ENCODE results near the gene CCZ1B. TPM values are rescaled to one million over a fixed set of nuclear protein-coding genes. Genes with fewer than 3 reads are reported as not detected.
"Not testable (repeated sequence)": the region's sequence is repeated elsewhere in the genome, so short reads cannot be mapped to it uniquely, and the experiment has no call there.

CCZ1B gene
- polyA plus RNA-seq, 2 of the 4 experiments (the other 2 are of a cell fraction), result 36.9 to 68.6 TPM

DNA sequence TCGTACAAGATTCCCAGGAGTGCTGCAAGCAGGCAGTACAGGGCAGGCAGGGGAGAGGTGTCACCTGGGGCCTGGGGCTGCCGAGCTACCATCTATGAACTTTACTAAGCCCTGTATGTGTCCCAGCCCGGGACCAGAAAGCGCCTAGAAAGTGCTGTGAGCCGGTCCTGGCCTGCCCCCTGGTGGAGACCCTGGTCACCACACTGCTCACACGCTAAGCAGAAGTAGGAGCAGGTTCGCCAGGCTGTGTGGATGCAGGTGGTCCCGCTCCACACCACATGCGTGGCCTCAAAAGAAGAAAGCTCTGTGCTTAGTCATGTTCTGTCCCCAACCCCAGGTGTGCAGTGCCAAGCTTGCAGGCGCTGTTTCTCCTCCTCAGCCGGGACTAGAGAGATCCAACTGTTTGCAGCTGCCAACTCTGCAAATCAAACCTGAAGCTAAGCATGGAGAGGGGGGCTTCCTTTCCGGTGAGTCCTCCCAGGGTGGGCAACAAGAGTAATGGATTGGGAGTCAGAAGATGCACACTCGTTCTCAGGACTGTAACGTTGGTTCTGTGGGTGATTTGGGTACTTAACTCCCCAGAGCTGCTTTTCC is 31.7 kb upstream of the CCZ1B start:
- FAIRE-seq, H3K4me2 ChIP-seq, H3K4me3 ChIP-seq, ATAC-seq, H3K9me3 ChIP-seq, POLR2A ChIA-PET, H3K4me1 ChIP-seq, H3K27ac ChIP-seq: not testable (repeated sequence)
- peak; percentile 19 to 46 for DNase-seq (ENCODE audit: low read depth in 1 of 2, low spot score in 1 of 2)
- peak; percentile 63 to 70 for TF ChIP-seq RAD21 (conservative IDR thresholded peaks at IDR 0.05 in 1 of 2, IDR thresholded peaks at IDR 0.05 in 1 of 2)
- peak; percentile 45 for TF ChIP-seq CTCF (IDR thresholded peaks at IDR 0.05)
- peak; percentile 54; the same call in 2 of the 3 replicates for TF ChIP-seq SMC3 (IDR thresholded peaks at IDR 0.05)
- CTCF ChIA-PET, result interaction anchor here (0.7 to 2.1 kb wide), 4 partner anchors 267 to 342 kb away, joined by 3 to 6 read pairs (median 3); no protein-coding TSS in a partner anchor
- WGBS (ENCODE audit: missing lambda C conversion rate), result 13% methylated on average over 10 of the region's 14 CpGs

DNA sequence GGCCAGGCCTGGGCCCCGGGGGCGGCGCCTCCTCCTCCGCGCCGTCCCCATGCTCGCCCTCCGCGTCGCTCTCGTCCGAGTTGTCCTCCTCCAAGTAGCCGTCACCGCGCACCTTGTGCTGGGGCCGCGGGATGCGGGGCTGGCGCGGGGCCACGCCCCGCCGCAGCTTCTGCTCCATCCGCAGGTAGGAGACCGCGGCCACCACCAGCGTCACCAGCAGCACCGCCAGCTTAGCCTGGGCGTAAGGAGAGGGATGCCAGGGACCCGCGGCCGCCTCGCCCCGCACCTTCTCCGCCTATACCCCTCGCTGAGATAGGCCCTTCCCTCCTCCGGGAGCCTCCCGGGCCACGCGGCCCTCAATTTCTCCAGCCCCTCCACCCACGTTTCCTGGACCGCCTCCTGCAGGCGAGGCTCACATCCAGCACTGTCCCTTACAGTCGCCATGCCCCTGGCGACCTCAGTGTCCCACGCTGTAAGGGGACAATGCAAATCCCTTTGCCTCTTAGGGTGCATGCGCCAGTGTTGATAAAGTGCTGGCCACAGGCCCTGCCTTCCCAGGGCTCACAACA is 29.6 kb upstream of the CCZ1B start:
- ATAC-seq; POLR2A ChIA-PET; H3K4me1 ChIP-seq; DNase-seq (ENCODE audit: low read depth in 1 of 2, low spot score in 1 of 2); FAIRE-seq; H3K9me3 ChIP-seq: not testable (repeated sequence)
- CTCF ChIA-PET, result interaction anchor here (0.7 kb wide), 1 partner anchor 29 kb away, joined by 4 read pairs; no protein-coding TSS in a partner anchor
- H3K4me2 ChIP-seq, result peak overlapping the region; percentile 63
- 0 out of 6 replicates have a peak overlapping the region, but pooled peaks of 1 of the 2 experiments have one; percentile 53 for H3K27ac ChIP-seq
- 57% methylated on average over 16 of the region's 47 CpGs for WGBS (ENCODE audit: missing lambda C conversion rate)
- H3K4me3 ChIP-seq, result peak overlapping the region; percentile 35

- Histone ChIP-seq H3K27ac (0 out of 6 replicates have a peak overlapping the region, but pooled peaks of 1 of the 2 experiments have one; percentile 53), H3K4me2 (peak overlapping the region; percentile 63), H3K4me3 (peak overlapping the region; percentile 35)
- DNase-seq (ENCODE audit: low read depth in 1 of 2, low spot score in 1 of 2); ATAC-seq; H3K9me3 ChIP-seq; POLR2A ChIA-PET; FAIRE-seq; H3K4me1 ChIP-seq; CTCF ChIA-PET: not testable (repeated sequence)
- WGBS (ENCODE audit: missing lambda C conversion rate), result 52% methylated on average over 27 of the region's 71 CpGs
These were observed 28.9 kb upstream of the CCZ1B start for GRCh38 chr7:6854747-6855562.

- H3K4me2 ChIP-seq; H3K9me3 ChIP-seq; ATAC-seq; FAIRE-seq; DNase-seq (ENCODE audit: low read depth in 1 of 2, low spot score in 1 of 2); H3K4me3 ChIP-seq; H3K27ac ChIP-seq; POLR2A ChIA-PET; CTCF ChIA-PET; H3K4me1 ChIP-seq: not testable (repeated sequence)
- WGBS (ENCODE audit: missing lambda C conversion rate), result 84% methylated on average over 17 of the region's 17 CpGs
These were observed 27.6 kb upstream of the CCZ1B start for GRCh38 chr7:6853681-6854080.

- WGBS (ENCODE audit: missing lambda C conversion rate), result 57% methylated on average over 6 of the region's 6 CpGs
- ATAC-seq; H3K27ac ChIP-seq; H3K9me3 ChIP-seq; CTCF ChIA-PET; FAIRE-seq; POLR2A ChIA-PET; DNase-seq (ENCODE audit: low read depth in 1 of 2, low spot score in 1 of 2); H3K4me2 ChIP-seq; H3K4me1 ChIP-seq; H3K4me3 ChIP-seq: not testable (repeated sequence)
These were observed 23.1 kb upstream of the CCZ1B start for GRCh38 chr7:6849127-6849526.

DNA sequence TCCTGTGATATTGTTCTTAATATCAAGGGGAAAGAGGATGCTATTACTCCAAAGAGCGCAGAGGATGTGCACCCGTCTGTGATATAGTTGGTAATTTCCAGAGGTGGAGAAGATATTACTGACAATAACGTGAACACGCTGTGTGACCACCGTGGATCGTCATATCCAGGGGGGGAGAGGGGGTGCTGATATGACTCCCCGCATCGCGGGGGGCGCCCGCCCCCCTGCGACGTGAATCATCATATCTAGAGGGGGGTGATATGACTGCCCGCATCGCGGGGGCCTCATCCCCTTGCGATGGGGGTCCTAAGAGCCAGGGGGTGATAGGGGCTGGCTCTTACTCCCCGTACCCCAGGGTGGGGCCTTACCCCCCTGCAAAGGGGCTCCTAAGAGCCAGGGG is 21.7 kb upstream of the CCZ1B start:
- WGBS (ENCODE audit: missing lambda C conversion rate), result 63% methylated on average over 4 of the region's 18 CpGs
- ATAC-seq; FAIRE-seq; CTCF ChIA-PET; H3K27ac ChIP-seq; H3K9me3 ChIP-seq; POLR2A ChIA-PET; DNase-seq (ENCODE audit: low read depth in 1 of 2, low spot score in 1 of 2); H3K4me2 ChIP-seq; H3K4me3 ChIP-seq; H3K4me1 ChIP-seq: not testable (repeated sequence)

GRCh38 chr7:6845971-6846449 is 19.9 kb upstream of the CCZ1B start:
- H3K4me2 ChIP-seq; DNase-seq (ENCODE audit: low read depth in 1 of 2, low spot score in 1 of 2); ATAC-seq; H3K27ac ChIP-seq; H3K4me1 ChIP-seq; CTCF ChIA-PET; POLR2A ChIA-PET; H3K4me3 ChIP-seq; FAIRE-seq; H3K9me3 ChIP-seq: not testable (repeated sequence)
- 44% methylated on average over 16 of the region's 16 CpGs for WGBS (ENCODE audit: missing lambda C conversion rate)

GRCh38 chr7:6843654-6844053 is 17.6 kb upstream of the CCZ1B start:
- CTCF ChIA-PET; H3K4me3 ChIP-seq; POLR2A ChIA-PET; ATAC-seq; DNase-seq (ENCODE audit: low read depth in 1 of 2, low spot score in 1 of 2); FAIRE-seq; H3K4me1 ChIP-seq; H3K9me3 ChIP-seq; H3K4me2 ChIP-seq; H3K27ac ChIP-seq: not testable (repeated sequence)
- WGBS (ENCODE audit: missing lambda C conversion rate), result 19% methylated on average over 6 of the region's 6 CpGs

DNA sequence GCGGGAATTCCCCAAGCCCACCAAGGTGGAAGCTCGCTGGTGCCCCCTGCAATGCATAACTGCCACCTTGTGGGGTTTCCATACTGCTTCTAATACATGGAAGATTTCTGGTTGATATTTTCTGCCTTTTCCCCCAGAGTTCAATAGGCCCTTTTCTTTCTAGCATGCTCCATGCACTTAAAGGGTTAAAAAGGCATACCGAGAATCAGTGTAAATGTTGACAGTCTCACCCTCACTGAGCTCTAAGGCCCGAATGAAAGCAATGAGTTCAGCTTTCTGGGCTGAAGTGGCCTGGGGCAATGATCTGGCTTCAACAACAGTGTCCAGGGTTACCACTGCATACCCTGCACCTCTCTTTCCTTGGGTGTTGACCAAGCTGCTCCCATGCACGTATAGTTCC is 17.0 kb upstream of the CCZ1B start:
- H3K4me2 ChIP-seq; H3K27ac ChIP-seq; H3K4me1 ChIP-seq; DNase-seq (ENCODE audit: low read depth in 1 of 2, low spot score in 1 of 2); POLR2A ChIA-PET; H3K9me3 ChIP-seq; H3K4me3 ChIP-seq; ATAC-seq; CTCF ChIA-PET; FAIRE-seq: not testable (repeated sequence)
- WGBS (ENCODE audit: missing lambda C conversion rate), result 13% methylated on average over 5 of the region's 5 CpGs
